Measurements from ENCODE around the gene C5AR1. TPM values are rescaled to one million over a fixed set of nuclear protein-coding genes. Genes with fewer than 3 reads are reported as not detected.
A peak's percentile ranks its signal among the peaks of the same experiment; 100 is the strongest.
"Not testable (repeated sequence)": the region's sequence is repeated elsewhere in the genome, so short reads cannot be mapped to it uniquely, and the experiment has no call there.

C5AR1 gene
- total RNA-seq, 1 donor = 0.81 TPM

DNA sequence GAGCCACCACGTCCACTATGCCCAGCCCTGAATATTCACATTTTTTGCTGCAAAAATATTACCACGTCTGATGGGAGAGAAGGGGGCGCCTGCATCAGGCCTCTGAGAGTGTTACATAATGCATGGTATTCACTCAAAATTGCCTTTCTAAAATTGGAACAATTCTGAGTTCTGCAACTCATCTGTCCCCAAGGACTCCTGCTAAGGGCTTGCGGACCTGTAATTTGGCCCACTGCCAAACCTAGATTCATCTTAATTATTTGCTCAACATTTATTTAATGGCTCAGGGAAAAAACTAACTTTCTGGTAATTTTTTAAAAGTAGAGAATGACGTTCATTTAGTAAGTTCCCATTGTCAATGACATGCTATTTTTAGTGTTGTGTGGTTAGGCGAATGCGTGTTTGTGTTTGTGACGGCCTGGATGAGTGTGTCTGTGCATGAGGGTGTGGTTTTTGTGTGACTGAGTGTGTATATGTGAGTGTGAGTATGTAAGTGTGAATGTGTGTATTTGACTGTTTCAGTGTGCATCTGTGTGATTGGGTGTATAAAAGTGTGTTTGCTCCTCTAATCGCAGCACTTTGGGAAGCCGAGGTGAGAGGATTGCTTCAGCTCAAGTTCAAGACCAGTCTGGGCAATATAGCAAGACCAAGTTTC, 26.1 kb upstream of the C5AR1 start:
- no peak for DNase-seq (ENCODE audit: low read depth in 2 of 3, low spot score in 2 of 3)

- DNase-seq (ENCODE audit: low read depth in 2 of 3, low spot score in 2 of 3) = peak; percentile 54 to 74 (median 60)
Measured at GRCh38 chr19:47284324-47284899, 25.2 kb upstream of the C5AR1 start.

DNA sequence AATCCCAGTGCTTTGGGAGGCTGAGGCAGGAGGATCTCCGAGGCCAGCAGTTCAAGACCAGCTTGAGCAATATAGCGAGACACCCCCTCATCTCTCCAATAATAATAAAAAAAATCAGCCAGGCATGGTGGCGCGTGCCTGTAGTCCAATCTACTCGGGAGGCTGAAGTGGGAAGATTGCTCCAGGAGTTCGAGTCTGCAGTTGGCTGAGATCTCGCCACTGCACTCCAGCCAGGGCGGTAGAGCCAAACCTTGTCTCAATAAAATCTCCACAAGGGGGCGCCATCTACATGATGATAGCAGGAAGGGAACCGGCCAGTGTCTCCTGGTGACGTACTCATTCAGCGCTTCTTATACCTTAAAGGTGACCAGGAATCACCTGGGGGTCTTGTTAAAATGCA, 13.6 kb upstream of the C5AR1 start:
- peak; percentile 63 to 89 (median 77) for DNase-seq (ENCODE audit: low read depth in 2 of 3, low spot score in 2 of 3)

DNA sequence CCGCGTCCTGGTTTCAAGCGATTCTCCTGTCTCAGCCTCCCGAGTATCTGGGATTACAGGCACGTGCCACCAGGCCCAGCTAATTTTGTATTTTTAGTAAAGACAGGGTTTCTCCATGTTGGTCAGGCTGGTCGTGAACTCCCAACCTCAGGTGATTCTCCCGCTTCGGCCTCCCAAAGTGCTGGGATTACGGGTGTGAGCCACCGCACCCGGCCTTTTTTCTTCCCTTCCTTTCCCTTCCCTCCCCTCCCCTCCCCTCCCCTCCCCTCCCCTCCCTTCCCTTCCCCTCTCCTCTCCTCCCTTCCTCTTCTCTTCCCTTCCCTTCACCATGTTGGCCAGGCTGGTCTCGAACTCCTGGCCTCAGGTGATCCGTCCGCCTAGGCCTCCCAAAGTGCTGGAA, 8.8 kb upstream of the C5AR1 start:
- not testable (repeated sequence) for DNase-seq (ENCODE audit: low read depth in 2 of 3, low spot score in 2 of 3)

GRCh38 chr19:47302249-47302648, 7.4 kb upstream of the C5AR1 start:
- no peak for DNase-seq (ENCODE audit: low read depth in 2 of 3, low spot score in 2 of 3)

DNA sequence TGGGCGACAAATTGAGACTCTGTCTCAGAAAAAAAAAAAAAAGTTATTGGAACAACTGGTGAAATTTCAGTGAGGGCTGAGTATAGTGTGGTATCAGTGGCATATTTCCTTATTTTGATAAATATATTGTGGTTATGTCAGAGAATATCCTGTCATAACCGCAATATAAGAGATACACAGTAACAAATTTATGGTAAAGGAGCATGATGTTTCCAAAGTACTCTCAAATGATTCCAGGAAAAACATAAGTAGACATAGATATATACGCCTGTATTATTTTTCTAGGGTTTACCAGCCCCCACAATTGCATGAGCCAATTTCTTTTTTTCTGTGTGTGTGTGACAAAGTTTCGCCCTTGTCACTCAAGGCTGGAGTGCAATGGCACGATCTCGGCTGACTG, 5.7 kb upstream of the C5AR1 start:
- peak in 1 of 3 donors; percentile 48 for DNase-seq (ENCODE audit: low read depth in 2 of 3, low spot score in 2 of 3)

GRCh38 chr19:47305309-47305751, 4.3 kb upstream of the C5AR1 start:
- DNase-seq (ENCODE audit: low read depth in 2 of 3, low spot score in 2 of 3) = peak in 1 of 3 donors; percentile 24

DNA sequence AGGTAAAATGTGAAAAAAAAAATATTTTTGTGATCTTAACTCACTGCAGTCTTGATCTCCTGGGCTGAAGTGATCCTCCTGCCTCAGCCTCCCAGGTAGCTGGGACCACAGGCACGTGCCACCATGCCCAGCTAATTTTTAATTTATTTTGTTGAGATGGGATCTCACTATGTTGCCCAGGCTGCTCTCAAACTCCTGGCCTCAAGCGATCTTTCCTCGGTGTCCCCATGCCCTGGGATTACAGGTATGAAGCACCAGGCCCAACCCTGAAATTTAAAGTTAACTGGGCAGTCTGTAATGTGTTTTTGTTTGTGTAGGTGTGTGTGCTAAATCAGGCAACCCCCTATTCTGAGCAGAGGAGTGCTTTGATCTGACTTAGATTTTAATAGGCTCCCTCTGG, 3.4 kb upstream of the C5AR1 start:
- no peak for DNase-seq (ENCODE audit: low read depth in 2 of 3, low spot score in 2 of 3)

DNA sequence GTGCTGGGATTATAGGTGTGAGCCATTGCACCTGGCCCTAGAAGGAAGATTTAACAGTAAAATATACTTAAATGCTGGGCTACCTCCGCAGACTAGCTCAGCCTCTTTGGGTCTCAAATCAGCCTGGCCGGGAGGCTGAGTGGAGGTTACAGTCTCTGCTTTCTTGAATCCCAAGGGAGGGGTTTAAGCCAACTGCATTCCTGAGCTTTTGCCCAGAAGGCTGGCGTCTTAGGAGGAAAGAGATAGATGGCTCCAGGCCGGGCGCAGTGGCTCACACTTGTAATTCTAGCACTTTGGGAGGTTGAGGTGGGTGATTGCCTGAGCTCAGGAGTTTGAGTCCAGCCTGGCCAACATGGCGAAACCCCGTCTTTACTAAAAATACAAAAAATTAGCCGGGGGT, 623 bp upstream of the C5AR1 start:
- no peak for DNase-seq (ENCODE audit: low read depth in 2 of 3, low spot score in 2 of 3)

DNA sequence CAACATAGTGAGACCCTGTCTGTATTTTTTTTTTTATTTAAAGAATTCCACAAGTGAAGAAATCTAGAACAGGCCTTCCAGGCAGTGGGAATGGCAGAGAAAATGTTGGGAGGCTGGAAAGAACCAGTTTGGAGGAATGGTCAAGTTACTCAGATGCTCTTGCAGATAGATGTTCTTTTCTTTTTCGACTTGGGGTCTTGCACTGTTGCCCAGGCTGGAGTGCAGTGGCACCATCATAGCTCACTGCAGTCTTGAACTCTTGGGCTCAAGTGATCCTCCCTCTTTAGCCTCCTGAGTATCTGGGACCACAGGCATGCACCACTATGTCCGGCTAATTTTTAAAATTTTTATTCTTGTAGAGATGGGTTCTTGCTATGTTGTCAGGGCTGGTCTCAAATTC, 662 bp downstream of the C5AR1 start:
- DNase-seq (ENCODE audit: low read depth in 2 of 3, low spot score in 2 of 3) = no peak

GRCh38 chr19:47310819-47311218, 1.2 kb downstream of the C5AR1 start:
- peak in 1 of 3 donors; percentile 12 for DNase-seq (ENCODE audit: low read depth in 2 of 3, low spot score in 2 of 3)

DNA sequence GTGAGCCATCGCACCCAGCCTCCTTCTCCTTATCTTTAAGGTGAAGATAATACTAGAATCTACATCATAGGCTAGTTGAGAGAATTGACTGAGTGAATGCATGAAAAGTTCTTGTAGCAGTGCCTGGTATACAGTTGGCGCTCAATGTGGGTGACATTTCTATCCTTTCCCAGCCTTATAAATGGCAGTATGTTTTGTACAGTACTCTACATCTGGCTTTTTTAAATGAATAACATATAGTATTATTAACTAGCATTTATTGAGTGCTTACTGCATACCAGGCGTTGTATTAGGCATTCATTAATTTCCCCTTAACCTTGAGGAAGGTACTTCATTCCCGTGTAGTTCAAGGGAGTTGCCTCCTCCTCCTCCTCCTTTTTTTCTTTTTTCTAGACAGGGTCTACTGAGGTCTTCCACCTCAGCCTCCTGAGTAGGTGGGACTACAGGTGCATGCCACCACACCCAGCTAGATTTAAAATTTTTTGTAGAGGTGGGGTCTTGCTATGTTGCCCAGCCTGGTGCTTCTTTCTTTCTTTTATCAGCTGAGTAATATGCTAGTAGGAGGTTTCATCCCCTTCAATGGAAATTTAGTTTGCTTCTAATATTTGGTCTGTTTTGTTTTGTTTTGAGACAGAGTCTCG, 2.8 kb downstream of the C5AR1 start:
- DNase-seq (ENCODE audit: low read depth in 2 of 3, low spot score in 2 of 3) = no peak

DNA sequence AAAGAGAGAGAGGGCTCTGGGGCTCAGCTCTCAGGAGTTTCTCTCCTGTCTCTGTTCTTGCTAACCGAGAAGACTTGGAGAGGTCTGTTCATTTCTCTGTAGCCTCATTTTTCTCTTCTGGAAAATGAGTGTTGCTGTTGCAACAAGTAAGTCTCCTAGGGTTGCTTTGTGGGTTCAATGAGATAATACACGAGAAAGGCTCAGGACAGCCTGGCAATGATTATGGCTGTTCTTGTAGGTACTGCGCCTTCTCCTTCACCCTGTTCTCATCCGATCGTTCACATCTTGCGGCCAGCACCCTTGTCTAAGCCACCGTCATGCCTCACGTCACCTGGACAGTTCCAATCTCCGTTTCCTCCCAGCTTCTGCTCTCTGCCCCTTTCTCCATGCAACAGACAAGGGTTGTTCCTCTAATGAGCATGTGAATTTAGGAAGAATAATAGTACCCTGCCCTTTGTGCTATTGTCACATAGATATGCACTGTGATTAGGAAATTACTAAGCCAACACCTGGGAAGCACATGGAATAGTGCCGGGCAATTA, 4.2 kb downstream of the C5AR1 start:
- DNase-seq (ENCODE audit: low read depth in 2 of 3, low spot score in 2 of 3) = no peak

DNA sequence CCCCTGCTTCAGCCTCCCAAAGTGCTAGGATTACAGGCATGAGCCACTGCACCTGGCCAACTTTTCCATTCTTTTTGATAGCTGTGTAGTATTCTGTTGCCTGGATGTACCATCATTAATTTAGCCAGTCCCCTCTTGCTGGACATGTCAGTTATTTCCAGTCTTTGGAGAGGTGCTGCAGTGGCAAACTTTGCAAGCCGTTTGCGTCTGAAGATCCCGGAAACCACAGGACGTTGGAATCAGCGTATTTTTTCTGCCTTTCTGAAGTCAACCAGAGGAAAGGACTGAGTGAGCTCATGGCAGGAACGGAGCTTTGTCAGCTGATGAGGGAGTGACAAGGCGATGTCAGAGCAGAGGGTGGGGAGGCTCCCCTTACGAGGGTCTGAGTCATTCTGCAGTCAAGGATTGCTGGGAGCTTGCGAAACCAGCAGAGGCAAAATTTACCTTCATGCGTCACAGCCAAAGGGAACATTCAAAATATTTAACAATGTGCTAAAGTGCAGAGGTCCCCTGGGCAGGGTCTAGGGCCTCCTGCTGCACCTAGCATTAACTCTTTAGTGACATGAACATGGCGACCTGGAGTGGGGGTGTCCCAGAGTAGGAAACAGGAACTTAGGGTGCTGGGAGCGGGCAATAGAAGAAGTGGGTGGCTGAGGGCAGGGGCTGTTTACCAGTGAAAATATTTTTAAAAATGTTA, 5.6 kb downstream of the C5AR1 start:
- DNase-seq (ENCODE audit: low read depth in 2 of 3, low spot score in 2 of 3) = peak in 2 of 3 donors; percentile 48 to 56

- no peak for DNase-seq (ENCODE audit: low read depth in 2 of 3, low spot score in 2 of 3)
Measured at GRCh38 chr19:47316513-47316912, 6.9 kb downstream of the C5AR1 start.

DNA sequence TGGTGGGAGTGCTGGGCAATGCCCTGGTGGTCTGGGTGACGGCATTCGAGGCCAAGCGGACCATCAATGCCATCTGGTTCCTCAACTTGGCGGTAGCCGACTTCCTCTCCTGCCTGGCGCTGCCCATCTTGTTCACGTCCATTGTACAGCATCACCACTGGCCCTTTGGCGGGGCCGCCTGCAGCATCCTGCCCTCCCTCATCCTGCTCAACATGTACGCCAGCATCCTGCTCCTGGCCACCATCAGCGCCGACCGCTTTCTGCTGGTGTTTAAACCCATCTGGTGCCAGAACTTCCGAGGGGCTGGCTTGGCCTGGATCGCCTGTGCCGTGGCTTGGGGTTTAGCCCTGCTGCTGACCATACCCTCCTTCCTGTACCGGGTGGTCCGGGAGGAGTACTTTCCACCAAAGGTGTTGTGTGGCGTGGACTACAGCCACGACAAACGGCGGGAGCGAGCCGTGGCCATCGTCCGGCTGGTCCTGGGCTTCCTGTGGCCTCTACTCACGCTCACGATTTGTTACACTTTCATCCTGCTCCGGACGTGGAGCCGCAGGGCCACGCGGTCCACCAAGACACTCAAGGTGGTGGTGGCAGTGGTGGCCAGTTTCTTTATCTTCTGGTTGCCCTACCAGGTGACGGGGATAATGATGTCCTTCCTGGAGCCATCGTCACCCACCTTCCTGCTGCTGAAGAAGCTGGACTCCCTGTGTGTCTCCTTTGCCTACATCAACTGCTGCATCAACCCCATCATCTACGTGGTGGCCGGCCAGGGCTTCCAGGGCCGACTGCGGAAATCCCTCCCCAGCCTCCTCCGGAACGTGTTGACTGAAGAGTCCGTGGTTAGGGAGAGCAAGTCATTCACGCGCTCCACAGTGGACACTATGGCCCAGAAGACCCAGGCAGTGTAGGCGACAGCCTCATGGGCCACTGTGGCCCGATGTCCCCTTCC, 10.5 kb downstream of the C5AR1 start:
- DNase-seq (ENCODE audit: low read depth in 2 of 3, low spot score in 2 of 3) = no peak

- DNase-seq (ENCODE audit: low read depth in 2 of 3, low spot score in 2 of 3) = no peak
Measured at GRCh38 chr19:47321630-47322029, 12.0 kb downstream of the C5AR1 start.

GRCh38 chr19:47322058-47322457, 12.4 kb downstream of the C5AR1 start:
- DNase-seq (ENCODE audit: low read depth in 2 of 3, low spot score in 2 of 3) = peak in 1 of 3 donors; percentile 26

- no peak for DNase-seq (ENCODE audit: low read depth in 2 of 3, low spot score in 2 of 3)
Measured at GRCh38 chr19:47323409-47323808, 13.7 kb downstream of the C5AR1 start.

GRCh38 chr19:47323872-47324271, 14.2 kb downstream of the C5AR1 start:
- DNase-seq (ENCODE audit: low read depth in 2 of 3, low spot score in 2 of 3) = no peak
